ENCODE results near the gene SNX3.

- TF ChIP-seq EP300 (IDR thresholded peaks at IDR 0.05) = no peak
- TF ChIP-seq CTCF (IDR thresholded peaks at IDR 0.05) = no peak
These were observed 17.0 kb upstream of the SNX3 start for GRCh38 chr6:108277831-108278230.
